HG03060 (cell line): Measurements from ENCODE around the gene COPA.
"Not testable (repeated sequence)": the region's sequence is repeated elsewhere in the genome, so short reads cannot be mapped to it uniquely, and the experiment has no call there.

Experiments
- ATAC-seq: cut with Tn5 transposase; IDR thresholded peaks from one replicate; pipeline ENCODE4 v1.9.1; 2021; ENCODE audit warnings: low read depth, moderate number of reproducible peaks; ENCODE audit not compliant: unreplicated experiment

Gene COPA

GRCh38 chr1:160342953-160343869, at the start of gene COPA, which contains the start of gene NCSTN:
TSS of gene COPA (minus strand) at chr1:160343250. CDS start at chr1:160343170, 80 bp downstream.
TSS of gene NCSTN (plus strand) at chr1:160343383. CDS start at chr1:160343397, 14 bp downstream.
- peak; percentile 72 for ATAC-seq

- ATAC-seq = not testable (repeated sequence)
Measured at GRCh38 chr1:160388406-160388805, 45.4 kb upstream of the COPA start.

- ATAC-seq = not testable (repeated sequence)
Measured at GRCh38 chr1:160384812-160385211, 41.8 kb upstream of the COPA start.

- ATAC-seq = no peak
Measured at GRCh38 chr1:160377585-160378206, 34.6 kb upstream of the COPA start.

- ATAC-seq = no peak
Measured at GRCh38 chr1:160376525-160377131, 33.6 kb upstream of the COPA start.

GRCh38 chr1:160375788-160376524, 32.9 kb upstream of the COPA start:
- ATAC-seq = no peak

GRCh38 chr1:160374306-160375110, 31.5 kb upstream of the COPA start:
- ATAC-seq = no peak

GRCh38 chr1:160373696-160374095, 30.6 kb upstream of the COPA start:
- ATAC-seq = no peak

- ATAC-seq = no peak
Measured at GRCh38 chr1:160371756-160372155, 28.7 kb upstream of the COPA start.

- ATAC-seq = no peak
Measured at GRCh38 chr1:160371346-160371631, 28.2 kb upstream of the COPA start.

GRCh38 chr1:160370561-160371345, 27.7 kb upstream of the COPA start:
- no peak for ATAC-seq

- ATAC-seq = no peak
Measured at GRCh38 chr1:160369087-160369486, 26.0 kb upstream of the COPA start.

- no peak for ATAC-seq
Measured at GRCh38 chr1:160367934-160368923, 25.2 kb upstream of the COPA start.

- ATAC-seq = no peak
Measured at GRCh38 chr1:160367516-160367900, 24.5 kb upstream of the COPA start.

GRCh38 chr1:160366731-160367515, 23.9 kb upstream of the COPA start, which contains the start of gene NHLH1:
TSS of gene NHLH1 (plus strand) at chr1:160367071. CDS start at chr1:160370732, 3,661 bp downstream.
- no peak for ATAC-seq

- ATAC-seq = no peak
Measured at GRCh38 chr1:160365325-160365724, 22.3 kb upstream of the COPA start.
